Left ventricle myocardium superior (tissue), 1 donor: ENCODE results near the gene MYO7A. TPM values are rescaled to one million over a fixed set of nuclear protein-coding genes. Genes with fewer than 3 reads are reported as not detected.
A peak's percentile ranks its signal among the peaks of the same experiment; 100 is the strongest.

ENCODE experiments used
- ATAC-seq: fragments of 200-7000 bp; cut with Tn5 transposase; one replicate; pipeline ENCODE4 v1.9.1; 2020; ENCODE audit warnings: mild to moderate bottlenecking, moderate library complexity
- DNase-seq: peaks from one replicate; pipeline ENCODE4 v3.0.0-alpha.2; 2020
- intact Hi-C: fragments of 100-400 bp; cut with micrococcal nuclease; formaldehyde crosslinking; loops from one replicate; pipeline ENCODE4 v1.11.0; 2022
- total RNA-seq: library from RNA; stranded (reverse); fragmentation: NEBNext Ultra II Directional; extraction: Animal tissue kit (Norgen Biotek cat#: 25700); gene quantifications from one replicate; pipeline ENCODE4 v1.2.1, GENCODE V29; 2021
- donor health status: DM: no; HTN: yes; CAD: no; lungs with severe emphysema.

Gene MYO7A
- total RNA-seq, 1 donor from 2014 or later = 4.6 TPM

GRCh38 chr11:77154381-77155081 lies 26.5 kb downstream of the MYO7A start:
- ATAC-seq (peak; percentile 92), DNase-seq (peak; percentile 84)
- intact Hi-C loops = no loop called here

- peak; percentile 22 for DNase-seq
- no peak for ATAC-seq
- intact Hi-C loops = no loop called here
These were observed 27.0 kb downstream of the MYO7A start for GRCh38 chr11:77155082-77155475.

- intact Hi-C loops = no loop called here
- ATAC-seq (no peak), DNase-seq (peak; percentile 12)
These were observed 27.6 kb downstream of the MYO7A start for GRCh38 chr11:77155556-77156130.

- intact Hi-C loops = no loop called here
- DNase-seq (peak; percentile 19), ATAC-seq (no peak)
These were observed 28.6 kb downstream of the MYO7A start for GRCh38 chr11:77156396-77157195.

- DNase-seq = peak; percentile 24
- no peak for ATAC-seq
- intact Hi-C loops = no loop called here
These were observed 30.1 kb downstream of the MYO7A start for GRCh38 chr11:77158041-77158695.

GRCh38 chr11:77159219-77159936 lies 31.3 kb downstream of the MYO7A start:
- intact Hi-C loops = no loop called here
- DNase-seq (peak; percentile 2), ATAC-seq (no peak)

- DNase-seq = peak; percentile 12
- no peak for ATAC-seq
- intact Hi-C loops = no loop called here
These were observed 32.0 kb downstream of the MYO7A start for GRCh38 chr11:77159937-77160495.

GRCh38 chr11:77163271-77163670 lies 35.2 kb downstream of the MYO7A start:
- intact Hi-C loops = no loop called here
- no peak for ATAC-seq

GRCh38 chr11:77165066-77165465 lies 37.0 kb downstream of the MYO7A start:
- intact Hi-C loops = no loop called here
- no peak for DNase-seq
- ATAC-seq = no peak

More at GRCh38 chr11:77163271-77163670, 35.2 kb downstream of the MYO7A start:
- DNase-seq = no peak

- DNase-seq (peak; percentile 15), ATAC-seq (no peak)
- intact Hi-C loops = no loop called here
These were observed 38.0 kb downstream of the MYO7A start for GRCh38 chr11:77166021-77166420.

GRCh38 chr11:77167111-77167626 lies 39.1 kb downstream of the MYO7A start:
- ATAC-seq = no peak
- intact Hi-C loops = no loop called here
- DNase-seq = no peak

GRCh38 chr11:77167791-77168190 lies 39.7 kb downstream of the MYO7A start:
- ATAC-seq (no peak), DNase-seq (peak; percentile 13)
- intact Hi-C loops = no loop called here

GRCh38 chr11:77170107-77170506 lies 42.1 kb downstream of the MYO7A start:
- no peak for ATAC-seq
- intact Hi-C loops = no loop called here
- no peak for DNase-seq

- DNase-seq (no peak), ATAC-seq (no peak)
- intact Hi-C loops = no loop called here
These were observed 43.2 kb downstream of the MYO7A start for GRCh38 chr11:77171254-77171653.

- no peak for ATAC-seq
- intact Hi-C loops = no loop called here
- DNase-seq = peak; percentile 19
These were observed 44.0 kb downstream of the MYO7A start for GRCh38 chr11:77171885-77172665.

- DNase-seq (peak; percentile 36), ATAC-seq (no peak)
- intact Hi-C loops = no loop called here
These were observed 44.6 kb downstream of the MYO7A start for GRCh38 chr11:77172666-77172982.

- intact Hi-C loops = no loop called here
- peak; percentile 37 for ATAC-seq
- DNase-seq = peak; percentile 37
These were observed 45.4 kb downstream of the MYO7A start for GRCh38 chr11:77173494-77173893.

GRCh38 chr11:77174559-77174958 lies 46.5 kb downstream of the MYO7A start:
- DNase-seq (peak; percentile 30), ATAC-seq (no peak)
- intact Hi-C loops = no loop called here
